Measurements from ENCODE around the gene SPDYE4. TPM values are rescaled to one million over a fixed set of nuclear protein-coding genes. Genes with fewer than 3 reads are reported as not detected.
"Not testable (repeated sequence)": the region's sequence is repeated elsewhere in the genome, so short reads cannot be mapped to it uniquely, and the experiment has no call there.

SPDYE4 gene, protein sequence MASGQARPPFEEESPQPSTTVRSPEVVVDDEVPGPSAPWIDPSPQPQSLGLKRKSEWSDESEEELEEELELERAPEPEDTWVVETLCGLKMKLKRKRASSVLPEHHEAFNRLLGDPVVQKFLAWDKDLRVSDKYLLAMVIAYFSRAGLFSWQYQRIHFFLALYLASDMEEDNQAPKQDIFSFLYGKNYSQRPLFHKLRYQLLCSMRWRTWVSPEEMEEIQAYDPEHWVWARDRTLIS
- total RNA-seq, result not detected
- long read RNA-seq, result 0 reads

DNA sequence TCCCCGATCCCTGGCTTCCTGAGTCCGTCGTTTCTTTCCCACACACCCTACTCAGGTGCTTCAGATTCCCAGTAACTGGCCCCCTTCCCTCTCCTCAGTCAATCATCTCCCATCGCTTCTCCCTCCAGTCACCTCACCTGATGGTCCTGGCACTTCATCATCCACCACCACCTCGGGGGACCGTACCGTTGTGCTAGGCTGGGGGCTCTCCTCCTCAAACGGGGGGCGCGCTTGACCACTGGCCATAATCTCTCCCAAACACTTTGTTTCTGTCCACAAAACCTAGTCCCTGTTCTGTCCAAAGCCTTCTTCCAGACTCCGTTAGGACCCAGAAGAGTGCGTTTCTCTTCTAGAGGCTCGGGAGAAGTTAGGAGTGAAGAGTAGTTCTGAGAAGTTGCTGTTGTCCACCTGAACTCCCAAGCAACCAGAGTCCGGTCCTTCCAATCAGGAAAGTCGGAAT, at the start of gene SPDYE4:
SPDYE4 (minus strand) TSS at position 410 of the 460 bp plus-strand sequence; CDS start at position 246, 164 bp downstream.
- no peaks in the 10 kb centered on the region for H3K9me3 ChIP-seq (replicated peaks)
- intact Hi-C loops (cut with micrococcal nuclease), result no loop called here
- no peak for DNase-seq
- H3K4me1 ChIP-seq, result no peaks in the 10 kb centered on the region
- H3K36me3 ChIP-seq, result no peaks in the 10 kb centered on the region
- H3K4me3 ChIP-seq, result no peak within 1 kb of the TSS
- TF ChIP-seq, protein P1, sequence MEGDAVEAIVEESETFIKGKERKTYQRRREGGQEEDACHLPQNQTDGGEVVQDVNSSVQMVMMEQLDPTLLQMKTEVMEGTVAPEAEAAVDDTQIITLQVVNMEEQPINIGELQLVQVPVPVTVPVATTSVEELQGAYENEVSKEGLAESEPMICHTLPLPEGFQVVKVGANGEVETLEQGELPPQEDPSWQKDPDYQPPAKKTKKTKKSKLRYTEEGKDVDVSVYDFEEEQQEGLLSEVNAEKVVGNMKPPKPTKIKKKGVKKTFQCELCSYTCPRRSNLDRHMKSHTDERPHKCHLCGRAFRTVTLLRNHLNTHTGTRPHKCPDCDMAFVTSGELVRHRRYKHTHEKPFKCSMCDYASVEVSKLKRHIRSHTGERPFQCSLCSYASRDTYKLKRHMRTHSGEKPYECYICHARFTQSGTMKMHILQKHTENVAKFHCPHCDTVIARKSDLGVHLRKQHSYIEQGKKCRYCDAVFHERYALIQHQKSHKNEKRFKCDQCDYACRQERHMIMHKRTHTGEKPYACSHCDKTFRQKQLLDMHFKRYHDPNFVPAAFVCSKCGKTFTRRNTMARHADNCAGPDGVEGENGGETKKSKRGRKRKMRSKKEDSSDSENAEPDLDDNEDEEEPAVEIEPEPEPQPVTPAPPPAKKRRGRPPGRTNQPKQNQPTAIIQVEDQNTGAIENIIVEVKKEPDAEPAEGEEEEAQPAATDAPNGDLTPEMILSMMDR (IDR thresholded peaks at IDR 0.05; ENCODE audit: borderline replicate concordance), result no peak
- H3K27ac ChIP-seq (replicated peaks), result no peak within 1 kb of the TSS
- H3K27me3 ChIP-seq (ENCODE audit: low read depth), result peaks cover 37% of the 10 kb centered on the region

DNA sequence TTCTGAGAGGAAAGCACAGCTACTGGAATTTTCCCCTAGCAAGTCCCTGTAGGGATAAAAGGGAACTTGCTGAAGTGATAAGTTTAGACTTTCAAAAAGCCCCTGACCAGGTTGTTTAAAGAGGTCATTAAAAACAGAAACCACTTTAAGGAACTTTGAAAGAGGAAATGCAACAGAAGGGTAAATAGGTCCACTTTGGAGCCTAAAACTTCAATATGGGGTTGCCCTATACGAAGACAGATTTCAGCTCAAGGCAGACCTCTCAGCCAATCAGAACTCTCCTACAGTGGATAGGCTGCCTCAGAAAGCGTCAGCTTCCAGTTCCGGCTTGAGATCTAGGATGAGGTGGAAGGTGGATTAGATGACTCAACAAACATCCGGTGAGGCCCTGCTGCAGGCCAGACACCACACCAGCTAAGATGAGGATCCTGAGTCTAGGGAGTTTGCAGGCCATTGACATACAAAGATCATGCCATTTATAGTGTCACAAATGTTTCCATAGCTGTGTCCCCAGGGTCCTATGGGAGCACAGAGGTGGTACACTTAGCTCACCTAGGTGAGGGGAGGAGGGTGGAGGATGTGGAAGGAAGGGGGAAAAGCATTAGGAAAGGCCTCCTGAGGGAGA, 48.7 kb upstream of the SPDYE4 start:
- DNase-seq, result no peak
- H3K36me3 ChIP-seq, result peaks cover 8% of the 10 kb centered on the region
- no peaks in the 10 kb centered on the region for H3K4me1 ChIP-seq
- H3K27ac ChIP-seq (replicated peaks), result no peak overlapping the region
- TF ChIP-seq, protein P1 (IDR thresholded peaks at IDR 0.05; ENCODE audit: borderline replicate concordance), result no peak
- H3K27me3 ChIP-seq (ENCODE audit: low read depth), result peaks cover 9% of the 10 kb centered on the region
- intact Hi-C loops (cut with micrococcal nuclease), result loop anchor here (10.0 kb wide), 1 partner anchor 88 kb away; no protein-coding TSS in a partner anchor
- peaks cover 27% of the 10 kb centered on the region for H3K9me3 ChIP-seq (replicated peaks)
- no peak overlapping the region for H3K4me3 ChIP-seq

DNA sequence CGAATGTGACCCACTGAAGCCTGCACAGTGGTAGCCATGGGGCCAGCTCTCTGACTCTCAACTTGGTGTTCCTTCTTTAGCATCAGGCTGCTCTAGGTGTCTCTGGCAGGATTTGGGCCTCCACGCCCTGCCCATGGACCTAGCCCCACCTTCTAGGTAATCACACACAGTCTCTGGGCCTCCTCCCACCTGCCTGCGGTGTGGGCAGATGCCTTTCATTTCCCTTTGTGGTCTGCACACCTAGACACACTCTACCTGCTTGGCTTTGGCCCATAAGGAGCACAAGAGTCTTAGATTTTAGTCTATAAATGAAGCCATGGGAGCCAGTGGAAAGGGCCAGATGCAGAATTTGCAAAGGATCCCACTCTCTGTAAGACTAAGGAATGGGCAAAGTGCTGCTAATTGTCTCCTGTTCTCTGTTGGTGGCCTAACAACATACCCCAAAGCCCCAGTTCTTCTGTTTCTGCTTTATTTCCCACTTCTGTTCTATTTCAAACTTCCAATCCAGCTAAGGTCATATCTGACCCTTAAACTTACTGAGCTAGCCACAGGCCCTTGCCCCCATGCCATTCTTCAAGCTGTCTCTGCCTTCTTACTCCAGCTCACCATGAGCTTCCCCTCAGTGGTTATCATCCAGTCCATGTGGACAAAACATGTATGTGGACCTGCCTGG, 48.0 kb upstream of the SPDYE4 start:
- H3K27ac ChIP-seq (replicated peaks), result no peak overlapping the region

DNA sequence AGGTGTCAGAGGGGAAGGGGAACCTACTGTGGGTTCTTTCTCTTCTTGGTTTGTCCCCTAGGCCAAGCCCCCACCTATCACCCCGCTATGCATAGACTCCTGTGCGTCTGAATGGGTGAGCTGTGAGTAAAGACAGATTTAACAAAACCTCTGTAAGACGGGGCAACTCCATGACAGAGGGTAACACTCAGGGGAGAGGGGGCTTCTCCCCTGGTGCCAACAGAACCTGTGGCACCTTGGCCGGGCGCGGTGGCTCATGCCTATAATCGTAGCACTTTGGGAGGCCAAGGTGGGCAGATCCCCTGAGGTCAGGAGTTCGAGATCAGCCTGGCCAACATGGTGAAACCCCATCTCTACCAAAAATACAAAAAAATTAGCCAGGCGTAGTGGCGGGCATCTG, 47.0 kb upstream of the SPDYE4 start:
- not testable (repeated sequence) for DNase-seq; H3K27ac ChIP-seq (replicated peaks); H3K4me1 ChIP-seq; H3K36me3 ChIP-seq; H3K4me3 ChIP-seq; H3K27me3 ChIP-seq (ENCODE audit: low read depth)
- intact Hi-C loops (cut with micrococcal nuclease), result loop anchor here (10.0 kb wide), 1 partner anchor 89 kb away; no protein-coding TSS in a partner anchor
- H3K9me3 ChIP-seq (replicated peaks), result peaks cover 17% of the 10 kb centered on the region

More for the DNA sequence above, 48.0 kb upstream of the SPDYE4 start:
- DNase-seq, result no peak
- Histone ChIP-seq H3K36me3 (peaks cover 6% of the 10 kb centered on the region), H3K9me3 (replicated peaks) (peaks cover 25% of the 10 kb centered on the region), H3K4me1 (no peaks in the 10 kb centered on the region), H3K27me3 (ENCODE audit: low read depth) (peaks cover 9% of the 10 kb centered on the region), H3K4me3 (no peak overlapping the region)
- intact Hi-C loops (cut with micrococcal nuclease), result loop anchor here (10.0 kb wide), 1 partner anchor 88 kb away; no protein-coding TSS in a partner anchor
- TF ChIP-seq, protein P1 (IDR thresholded peaks at IDR 0.05; ENCODE audit: borderline replicate concordance), result no peak

DNA sequence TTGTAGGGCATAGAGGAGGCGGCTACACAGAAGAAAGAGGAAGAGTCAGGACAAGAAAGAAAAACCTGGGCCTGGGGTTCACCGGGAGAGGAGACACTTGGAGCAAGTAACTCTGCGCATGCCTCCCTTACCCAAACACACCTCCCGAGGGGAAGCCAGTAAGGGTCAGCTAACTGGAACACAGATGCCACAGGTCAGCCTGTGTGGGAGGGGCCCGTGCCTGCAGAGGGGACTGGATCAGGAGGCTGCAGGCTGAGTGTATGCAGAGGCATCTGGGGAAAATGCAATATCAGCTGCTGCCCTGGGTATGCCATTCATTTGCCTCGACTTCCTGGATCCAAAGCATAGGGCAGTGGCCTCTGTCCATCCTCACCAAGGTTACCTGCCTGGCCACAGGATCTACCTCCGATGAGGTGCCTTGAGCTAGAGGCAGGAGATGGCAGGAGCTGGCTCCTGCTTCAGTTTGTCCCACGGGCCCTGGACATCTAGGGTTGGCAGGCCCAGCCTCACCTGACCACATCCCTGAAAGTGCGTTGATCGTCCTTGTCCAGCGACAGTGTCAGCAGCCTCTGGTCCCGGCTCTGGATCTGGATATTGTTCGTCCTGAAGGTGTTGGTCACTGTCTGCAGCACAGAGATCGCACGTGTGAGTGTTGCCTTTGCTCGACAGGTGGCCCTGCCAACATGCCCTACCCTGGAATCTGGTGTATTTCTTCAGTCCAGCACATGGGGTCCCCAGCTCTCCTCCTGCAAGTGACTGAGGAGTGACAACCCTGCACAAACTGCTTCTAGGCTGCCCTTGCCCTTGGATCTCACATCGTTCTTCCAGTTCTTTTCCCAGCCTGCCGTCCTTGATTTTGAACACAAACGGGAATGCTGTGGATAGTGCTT, 45.4 kb upstream of the SPDYE4 start:
- no peak for DNase-seq
- Histone ChIP-seq H3K4me3 (no peak overlapping the region), H3K27ac (replicated peaks) (no peak overlapping the region), H3K9me3 (replicated peaks) (peaks cover 7% of the 10 kb centered on the region), H3K27me3 (ENCODE audit: low read depth) (peaks cover 11% of the 10 kb centered on the region), H3K36me3 (no peaks in the 10 kb centered on the region), H3K4me1 (peaks cover 9% of the 10 kb centered on the region)
- intact Hi-C loops (cut with micrococcal nuclease), result loop anchor here (10.0 kb wide), 1 partner anchor 91 kb away; no protein-coding TSS in a partner anchor
- TF ChIP-seq, protein P1 (IDR thresholded peaks at IDR 0.05; ENCODE audit: borderline replicate concordance), result peak; percentile 32

Data from left ventricle myocardium inferior (tissue), 1 donor.